SK-N-SH treated with all-trans-retinoic acid at 6 μM for 48 hours (cell line): ENCODE results near the gene SPON1.

Experiments
- ATAC-seq: fragments of 200-7000 bp; cut with Tn5 transposase; 3 replicates; pipeline ENCODE4 v1.9.1; 2020; ENCODE audit warnings: mild to moderate bottlenecking, moderate library complexity
- CSDC2 ChIP-seq: fragments of 250-450 bp; sonication (Bioruptor Pico); IDR thresholded peaks from 2 replicates; pipeline ENCODE4 v1.5.0; 2020; ENCODE audit warnings: mild to moderate bottlenecking, moderate library complexity
- ESRRG ChIP-seq: fragments of 250-450 bp; sonication (Bioruptor Pico); IDR thresholded peaks from 2 replicates; pipeline ENCODE4 v1.6.1; 2021; ENCODE audit warnings: mild to moderate bottlenecking
- GLIS3 ChIP-seq: fragments of 250-450 bp; sonication (Bioruptor Pico); IDR thresholded peaks from 2 replicates; pipeline ENCODE4 v1.5.0; 2020; ENCODE audit warnings: mild to moderate bottlenecking, moderate library complexity
- ISL1 ChIP-seq: fragments of 250-450 bp; sonication (Bioruptor Pico); IDR thresholded peaks from 2 replicates; pipeline ENCODE4 v2.1.2; 2022; ENCODE audit warnings: mild to moderate bottlenecking, moderate library complexity
- OSR1 ChIP-seq: fragments of 250-450 bp; sonication (Bioruptor Pico); IDR thresholded peaks from 2 replicates; pipeline ENCODE4 v1.8.0; 2022; ENCODE audit warnings: moderate library complexity, mild to moderate bottlenecking, inconsistent platforms
- PATZ1 ChIP-seq: fragments of 250-450 bp; sonication (Bioruptor Pico); IDR thresholded peaks from 2 replicates; pipeline ENCODE4 v1.8.0; 2020; ENCODE audit warnings: mild to moderate bottlenecking, moderate library complexity, borderline replicate concordance
- PPARA ChIP-seq: fragments of 250-450 bp; sonication (Bioruptor Pico); IDR thresholded peaks from 2 replicates; pipeline ENCODE4 v1.5.0; 2020; ENCODE audit warnings: mild to moderate bottlenecking, borderline replicate concordance
- SNAI2 ChIP-seq: fragments of 250-450 bp; sonication (Bioruptor Pico); IDR thresholded peaks from 2 replicates; pipeline ENCODE4 v1.5.0; 2020; ENCODE audit warnings: mild to moderate bottlenecking, moderate library complexity
- TCF4 ChIP-seq: fragments of 250-450 bp; sonication (Bioruptor Pico); IDR thresholded peaks from 2 replicates; pipeline ENCODE4 v1.8.0; 2021; ENCODE audit warnings: mild to moderate bottlenecking, moderate library complexity, borderline replicate concordance
- TOX ChIP-seq: fragments of 250-450 bp; sonication (Bioruptor Pico); IDR thresholded peaks from 2 replicates; pipeline ENCODE4 v1.8.0; 2021; ENCODE audit warnings: mild to moderate bottlenecking, moderate library complexity, borderline replicate concordance
- ZC3H10 ChIP-seq: fragments of 250-450 bp; sonication (Bioruptor Pico); IDR thresholded peaks from 2 replicates; pipeline ENCODE4 v1.5.1; 2021; ENCODE audit warnings: mild to moderate bottlenecking, moderate library complexity
- ZFP3 ChIP-seq: fragments of 250-450 bp; sonication (Bioruptor Pico); IDR thresholded peaks from 2 replicates; pipeline ENCODE4 v1.5.0; 2020; ENCODE audit warnings: mild to moderate bottlenecking, moderate library complexity
- ZFP30 ChIP-seq: fragments of 450-650 bp; formaldehyde crosslinking; IDR thresholded peaks from 2 replicates; pipeline ENCODE4 v1.5.0; 2022; ENCODE audit warnings: mild to moderate bottlenecking, moderate library complexity
- ZNF70 ChIP-seq: fragments of 450-650 bp; formaldehyde crosslinking; IDR thresholded peaks from 2 replicates; pipeline ENCODE4 v1.5.0; 2020; ENCODE audit warnings: mild to moderate bottlenecking, moderate library complexity
- ZNF8 ChIP-seq: fragments of 450-650 bp; formaldehyde crosslinking; IDR thresholded peaks from 2 replicates; pipeline ENCODE4 v1.5.0; 2020; ENCODE audit warnings: mild to moderate bottlenecking, moderate library complexity
- TF ChIP-seq, protein P1 (sequence below): fragments of 250-450 bp; sonication (Bioruptor Pico); IDR thresholded peaks from 2 replicates; pipeline ENCODE4 v1.5.1; 2020; ENCODE audit warnings: low read depth, mild to moderate bottlenecking, moderate library complexity
- TF ChIP-seq, protein P2 (sequence below): fragments of 250-450 bp; sonication (Bioruptor Pico); IDR thresholded peaks from 2 replicates; pipeline ENCODE4 v1.5.1; 2021; ENCODE audit warnings: mild to moderate bottlenecking, moderate library complexity

Gene SPON1

GRCh38 chr11:14070896-14071295, 108.4 kb downstream of the SPON1 start:
- no peak for ATAC-seq
- TF ChIP-seq TOX (CRISPR knock-in tag) (no peak), CSDC2 (CRISPR knock-in tag) (no peak), OSR1 (no peak), ZNF8 (CRISPR knock-in tag) (no peak)

GRCh38 chr11:14073849-14074476, 111.4 kb downstream of the SPON1 start:
- TF ChIP-seq PATZ1 (CRISPR knock-in tag) (no peak), TCF4 (CRISPR knock-in tag) (no peak), TOX (CRISPR knock-in tag) (no peak), ZFP3 (no peak), ZC3H10 (CRISPR knock-in tag) (no peak), ZFP30 (no peak), OSR1 (no peak), ZNF70 (CRISPR knock-in tag) (no peak), SNAI2 (CRISPR knock-in tag) (no peak), PPARA (CRISPR knock-in tag) (no peak), ESRRG (no peak), CSDC2 (CRISPR knock-in tag) (no peak)
- TF ChIP-seq, protein P1, sequence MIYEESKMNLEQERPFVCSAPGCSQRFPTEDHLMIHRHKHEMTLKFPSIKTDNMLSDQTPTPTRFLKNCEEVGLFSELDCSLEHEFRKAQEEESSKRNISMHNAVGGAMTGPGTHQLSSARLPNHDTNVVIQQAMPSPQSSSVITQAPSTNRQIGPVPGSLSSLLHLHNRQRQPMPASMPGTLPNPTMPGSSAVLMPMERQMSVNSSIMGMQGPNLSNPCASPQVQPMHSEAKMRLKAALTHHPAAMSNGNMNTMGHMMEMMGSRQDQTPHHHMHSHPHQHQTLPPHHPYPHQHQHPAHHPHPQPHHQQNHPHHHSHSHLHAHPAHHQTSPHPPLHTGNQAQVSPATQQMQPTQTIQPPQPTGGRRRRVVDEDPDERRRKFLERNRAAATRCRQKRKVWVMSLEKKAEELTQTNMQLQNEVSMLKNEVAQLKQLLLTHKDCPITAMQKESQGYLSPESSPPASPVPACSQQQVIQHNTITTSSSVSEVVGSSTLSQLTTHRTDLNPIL, result no peak
- TF ChIP-seq, protein P2, sequence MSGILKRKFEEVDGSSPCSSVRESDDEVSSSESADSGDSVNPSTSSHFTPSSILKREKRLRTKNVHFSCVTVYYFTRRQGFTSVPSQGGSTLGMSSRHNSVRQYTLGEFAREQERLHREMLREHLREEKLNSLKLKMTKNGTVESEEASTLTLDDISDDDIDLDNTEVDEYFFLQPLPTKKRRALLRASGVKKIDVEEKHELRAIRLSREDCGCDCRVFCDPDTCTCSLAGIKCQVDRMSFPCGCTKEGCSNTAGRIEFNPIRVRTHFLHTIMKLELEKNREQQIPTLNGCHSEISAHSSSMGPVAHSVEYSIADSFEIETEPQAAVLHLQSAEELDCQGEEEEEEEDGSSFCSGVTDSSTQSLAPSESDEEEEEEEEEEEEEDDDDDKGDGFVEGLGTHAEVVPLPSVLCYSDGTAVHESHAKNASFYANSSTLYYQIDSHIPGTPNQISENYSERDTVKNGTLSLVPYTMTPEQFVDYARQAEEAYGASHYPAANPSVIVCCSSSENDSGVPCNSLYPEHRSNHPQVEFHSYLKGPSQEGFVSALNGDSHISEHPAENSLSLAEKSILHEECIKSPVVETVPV (CRISPR knock-in tag), result no peak
- ATAC-seq, result no peak

DNA sequence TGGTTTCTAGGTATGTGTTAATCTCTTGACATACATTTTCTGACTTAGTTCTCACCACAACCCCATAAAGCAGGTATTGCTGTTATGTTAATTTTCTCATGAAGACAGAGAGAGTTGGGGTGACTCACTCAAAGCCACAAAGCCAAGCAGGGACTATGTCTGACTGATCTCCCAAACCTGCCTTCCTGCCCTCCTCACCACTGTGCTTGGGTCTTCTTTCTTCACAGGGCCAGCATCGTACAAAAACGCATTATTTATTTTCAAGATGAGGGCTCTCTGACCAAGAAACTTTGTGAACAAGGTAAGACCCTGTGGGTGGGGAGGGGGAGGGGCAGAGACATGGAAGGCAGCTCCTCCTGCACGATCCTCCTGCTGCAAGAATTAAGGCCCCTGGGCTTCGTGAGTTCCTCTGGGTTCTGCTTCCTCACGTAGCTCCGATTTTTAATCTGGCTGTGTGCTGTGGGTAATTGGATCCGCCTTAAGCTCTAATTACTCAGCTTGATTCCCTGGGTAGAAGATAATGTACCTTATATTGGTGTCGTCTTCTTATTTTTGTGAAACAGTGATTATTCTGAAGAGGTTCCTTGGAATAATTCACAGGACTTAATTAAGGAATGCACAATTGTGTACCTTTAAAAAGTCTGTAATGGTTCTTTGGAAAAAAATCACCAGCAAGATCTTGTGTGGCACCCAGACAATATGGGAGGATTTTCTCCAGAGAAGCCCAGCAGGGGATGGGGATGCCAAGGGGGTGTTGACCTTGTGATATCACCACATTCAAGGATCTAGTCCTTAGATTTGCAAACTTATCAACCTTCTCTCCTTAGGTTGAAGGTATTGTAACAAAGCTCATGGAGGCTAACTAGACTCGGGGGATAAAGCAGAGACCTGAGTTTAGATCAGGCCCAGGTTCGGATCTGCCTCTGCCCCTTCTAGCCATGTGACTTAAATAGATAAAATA, 112.9 kb downstream of the SPON1 start:
- TF ChIP-seq ZNF70 (CRISPR knock-in tag), result no peak
- TF ChIP-seq, protein P1, result no peak
- TF ChIP-seq, protein P2 (CRISPR knock-in tag), result no peak
- TF ChIP-seq SNAI2 (CRISPR knock-in tag), result no peak
- TF ChIP-seq PATZ1 (CRISPR knock-in tag), result no peak
- TF ChIP-seq GLIS3 (CRISPR knock-in tag), result no peak
- TF ChIP-seq PPARA (CRISPR knock-in tag), result no peak
- TF ChIP-seq ISL1 (CRISPR knock-in tag), result no peak

More for the DNA sequence above, 112.9 kb downstream of the SPON1 start:
- ATAC-seq, result no peak
